ENCODE measurements around the gene PRPH. TPM values are rescaled to one million over a fixed set of nuclear protein-coding genes. Genes with fewer than 3 reads are reported as not detected.

Gene PRPH
- polyA plus RNA-seq, 3 donors: not detected

DNA sequence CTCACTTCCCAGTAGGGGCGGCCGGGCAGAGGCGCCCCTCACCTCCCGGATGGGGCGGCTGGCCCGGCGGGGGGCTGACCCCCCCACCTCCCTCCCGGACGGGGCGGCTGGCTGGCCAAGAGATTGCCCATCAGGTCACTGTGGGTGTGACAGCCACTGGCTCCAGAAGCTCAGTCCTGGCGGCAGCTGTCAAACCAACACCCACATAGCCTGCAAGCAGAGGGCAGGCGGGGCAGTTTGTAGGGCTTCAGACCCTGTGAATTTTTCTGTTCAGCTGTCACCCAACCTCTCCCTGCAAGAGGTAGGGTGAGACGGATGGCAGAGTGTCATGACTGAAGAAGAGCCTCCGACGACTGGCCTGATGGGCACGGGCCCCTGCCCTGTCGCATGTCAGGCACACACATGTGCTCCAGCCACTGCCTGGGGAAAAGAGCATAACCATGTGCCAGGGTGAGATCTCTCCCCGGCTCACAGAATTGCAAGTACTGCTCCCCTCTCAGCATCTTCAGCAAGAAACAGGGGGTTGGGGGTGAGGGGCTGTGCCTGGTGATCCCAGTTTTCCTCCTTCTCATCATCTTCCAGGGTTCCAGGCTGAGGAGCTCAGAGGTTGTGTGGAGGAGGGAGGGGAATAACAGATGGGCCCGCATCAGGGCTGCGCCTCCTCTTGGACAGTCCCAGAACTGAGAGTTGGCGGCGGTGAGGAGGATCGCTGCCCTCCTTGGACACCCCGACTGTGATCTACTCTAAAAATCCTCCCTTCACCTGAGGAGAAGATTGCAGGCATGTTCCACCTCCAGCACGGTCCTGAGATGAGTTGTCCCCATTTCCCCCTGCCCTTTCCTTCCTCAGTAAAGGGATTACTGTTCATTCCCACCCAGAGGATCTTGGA lies 11.2 kb upstream of the PRPH start:
- no peak overlapping the region for H3K4me3 ChIP-seq (replicated peaks in 1 of 3; ENCODE audit: low read depth in 2 of 3, low read length in 3 of 3)
- no peak overlapping the region for H3K9ac ChIP-seq (ENCODE audit: insufficient read depth, low read length, poor library complexity, severe bottlenecking)
- no peak overlapping the region for H3K27ac ChIP-seq (ENCODE audit: low read depth in 1 of 2, low read length in 2 of 2)
- DNase-seq: no peak
- WGBS (ENCODE audit: insufficient coverage): 88% methylated on average over 17 of the region's 25 CpGs
- peaks cover 18 to 20% of the 10 kb centered on the region in 2 donors for H3K4me1 ChIP-seq (ENCODE audit: control insufficient read depth in 1 of 2, insufficient read depth in 2 of 2, low read length in 2 of 2)
- intact Hi-C loops (cut with micrococcal nuclease): no loop called here
- H3K36me3 Mint-ChIP-seq: no peaks in the 10 kb centered on the region
- peaks cover 6 to 15% of the 10 kb centered on the region in 2 donors for H3K27me3 ChIP-seq (ENCODE audit: control insufficient read depth in 2 of 2, insufficient read depth in 2 of 2, low read length in 2 of 2)
- H3K4me3 Mint-ChIP-seq: no peak overlapping the region
- H3K4me2 ChIP-seq (replicated peaks; ENCODE audit: extremely low read depth, low read length, poor library complexity, severe bottlenecking): no peak overlapping the region
- H3K27me3 Mint-ChIP-seq (ENCODE audit: low read depth in 3 of 3): peaks cover 8 to 43% (median 23%) of the 10 kb centered on the region in 3 donors
- H3K4me1 Mint-ChIP-seq: peaks cover 19% of the 10 kb centered on the region
- H3K79me2 ChIP-seq (ENCODE audit: insufficient read depth, low read length): no peaks in the 10 kb centered on the region
- H3K9me3 Mint-ChIP-seq: peaks cover 0 to 1% (median 0%) of the 10 kb centered on the region in 7 donors
- TF ChIP-seq, protein P1, sequence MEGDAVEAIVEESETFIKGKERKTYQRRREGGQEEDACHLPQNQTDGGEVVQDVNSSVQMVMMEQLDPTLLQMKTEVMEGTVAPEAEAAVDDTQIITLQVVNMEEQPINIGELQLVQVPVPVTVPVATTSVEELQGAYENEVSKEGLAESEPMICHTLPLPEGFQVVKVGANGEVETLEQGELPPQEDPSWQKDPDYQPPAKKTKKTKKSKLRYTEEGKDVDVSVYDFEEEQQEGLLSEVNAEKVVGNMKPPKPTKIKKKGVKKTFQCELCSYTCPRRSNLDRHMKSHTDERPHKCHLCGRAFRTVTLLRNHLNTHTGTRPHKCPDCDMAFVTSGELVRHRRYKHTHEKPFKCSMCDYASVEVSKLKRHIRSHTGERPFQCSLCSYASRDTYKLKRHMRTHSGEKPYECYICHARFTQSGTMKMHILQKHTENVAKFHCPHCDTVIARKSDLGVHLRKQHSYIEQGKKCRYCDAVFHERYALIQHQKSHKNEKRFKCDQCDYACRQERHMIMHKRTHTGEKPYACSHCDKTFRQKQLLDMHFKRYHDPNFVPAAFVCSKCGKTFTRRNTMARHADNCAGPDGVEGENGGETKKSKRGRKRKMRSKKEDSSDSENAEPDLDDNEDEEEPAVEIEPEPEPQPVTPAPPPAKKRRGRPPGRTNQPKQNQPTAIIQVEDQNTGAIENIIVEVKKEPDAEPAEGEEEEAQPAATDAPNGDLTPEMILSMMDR (IDR thresholded peaks at IDR 0.05): peak; percentile 12
- no peaks in the 10 kb centered on the region for H3K9me3 ChIP-seq (replicated peaks in 1 of 2; ENCODE audit: control insufficient read depth in 1 of 2, insufficient read depth in 1 of 2, low read length in 2 of 2)
- H4K20me1 ChIP-seq (ENCODE audit: insufficient read depth, low read length): no peaks in the 10 kb centered on the region
- no peaks in the 10 kb centered on the region for H3K36me3 ChIP-seq (replicated peaks in 1 of 2; ENCODE audit: control insufficient read depth in 1 of 2, insufficient read depth in 2 of 2, low read length in 2 of 2)
- H3K27ac Mint-ChIP-seq: no peak overlapping the region
- H2AFZ ChIP-seq (ENCODE audit: insufficient read depth, low read depth, low read length, poor library complexity, severe bottlenecking): no peak overlapping the region

DNA sequence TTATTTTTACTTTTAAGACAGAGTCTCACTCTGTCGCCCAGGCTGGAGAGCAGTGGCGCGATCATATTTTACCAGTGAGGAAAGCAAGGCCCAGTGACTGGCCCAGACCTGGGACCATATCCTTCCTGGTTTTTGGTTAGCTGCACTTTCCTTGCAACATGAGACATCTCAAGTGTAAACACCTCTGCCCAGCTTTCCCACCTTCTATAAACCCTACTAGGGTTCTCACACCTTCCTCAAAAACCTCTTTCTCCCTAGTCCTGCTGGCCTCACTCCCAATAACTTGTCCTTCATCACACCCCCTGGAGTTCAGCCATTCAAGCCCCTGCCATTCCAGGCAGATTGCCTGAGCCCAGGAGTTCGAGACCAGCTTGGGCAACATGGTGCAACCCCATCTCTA lies 10.3 kb upstream of the PRPH start:
- Mint-ChIP-seq H3K27ac (no peak overlapping the region), H3K27me3 (ENCODE audit: low read depth in 3 of 3) (peaks cover 7 to 46% (median 29%) of the 10 kb centered on the region in 3 donors), H3K4me3 (no peak overlapping the region), H3K36me3 (no peaks in the 10 kb centered on the region), H3K9me3 (peaks cover 0 to 1% (median 0%) of the 10 kb centered on the region in 7 donors), H3K4me1 (peaks cover 14% of the 10 kb centered on the region)
- Histone ChIP-seq H3K4me1 (ENCODE audit: control insufficient read depth in 1 of 2, insufficient read depth in 2 of 2, low read length in 2 of 2) (peaks cover 15 to 16% of the 10 kb centered on the region in 2 donors), H2AFZ (ENCODE audit: insufficient read depth, low read depth, low read length, poor library complexity, severe bottlenecking) (no peak overlapping the region), H3K27ac (ENCODE audit: low read depth in 1 of 2, low read length in 2 of 2) (no peak overlapping the region), H4K20me1 (ENCODE audit: insufficient read depth, low read length) (no peaks in the 10 kb centered on the region), H3K79me2 (ENCODE audit: insufficient read depth, low read length) (no peaks in the 10 kb centered on the region), H3K9ac (ENCODE audit: insufficient read depth, low read length, poor library complexity, severe bottlenecking) (no peak overlapping the region), H3K36me3 (replicated peaks in 1 of 2; ENCODE audit: control insufficient read depth in 1 of 2, insufficient read depth in 2 of 2, low read length in 2 of 2) (no peaks in the 10 kb centered on the region), H3K4me3 (replicated peaks in 1 of 3; ENCODE audit: low read depth in 2 of 3, low read length in 3 of 3) (no peak overlapping the region), H3K27me3 (ENCODE audit: control insufficient read depth in 2 of 2, insufficient read depth in 2 of 2, low read length in 2 of 2) (peaks cover 6 to 16% of the 10 kb centered on the region in 2 donors), H3K9me3 (replicated peaks in 1 of 2; ENCODE audit: control insufficient read depth in 1 of 2, insufficient read depth in 1 of 2, low read length in 2 of 2) (no peaks in the 10 kb centered on the region), H3K4me2 (replicated peaks; ENCODE audit: extremely low read depth, low read length, poor library complexity, severe bottlenecking) (no peak overlapping the region)
- intact Hi-C loops (cut with micrococcal nuclease): no loop called here
- 80% methylated on average over 1 of the region's 4 CpGs for WGBS (ENCODE audit: insufficient coverage)
- TF ChIP-seq, protein P1 (IDR thresholded peaks at IDR 0.05): no peak
- DNase-seq: no peak
